Mesenchymal stem cell (in vitro differentiated cells and primary cell): Measurements from ENCODE around the gene VWA1.
A peak's percentile ranks its signal among the peaks of the same experiment; 100 is the strongest.
"Not testable (repeated sequence)": the region's sequence is repeated elsewhere in the genome, so short reads cannot be mapped to it uniquely, and the experiment has no call there.

ENCODE experiments used
- DNase-seq: peaks from one replicate; pipeline ENCODE4 v3.0.0-alpha.2; 2013
- H2AFZ ChIP-seq: one replicate; pipeline ENCODE4 v1.6.1; 2013; ENCODE audit warnings: low read depth, mild to moderate bottlenecking, control low read depth, inconsistent platforms, low read length, moderate library complexity
- H2AK5ac ChIP-seq: 2 replicates; pipeline ENCODE4 v1.6.1; 2013; ENCODE audit warnings: low read length, moderate library complexity, mild to moderate bottlenecking, inconsistent platforms; ENCODE audit not compliant: severe bottlenecking
- H2BK120ac ChIP-seq: one replicate; pipeline ENCODE4 v1.6.1; 2013; ENCODE audit warnings: low read depth, mild to moderate bottlenecking, inconsistent platforms, low read length, moderate library complexity
- H2BK12ac ChIP-seq, 2 experiments: one replicate each; pipeline ENCODE4 v1.6.1; 2013; ENCODE audit warnings: inconsistent platforms in 2 of 2, low read length in 2 of 2, mild to moderate bottlenecking in 2 of 2, moderate library complexity in 2 of 2, control low read depth in 1 of 2
- H2BK15ac ChIP-seq: one replicate; pipeline ENCODE4 v1.6.1; 2013; ENCODE audit warnings: mild to moderate bottlenecking, low read depth, inconsistent platforms; ENCODE audit not compliant: poor library complexity, severe bottlenecking
- H2BK5ac ChIP-seq: 2 replicates; pipeline ENCODE4 v1.6.1; 2013; ENCODE audit warnings: low read depth, mild to moderate bottlenecking, low read length, control low read depth, inconsistent platforms; ENCODE audit not compliant: poor library complexity, severe bottlenecking
- H3K14ac ChIP-seq, 2 experiments: one replicate each; pipeline ENCODE4 v1.6.1; 2013; ENCODE audit warnings: inconsistent platforms in 2 of 2, low read length in 2 of 2, control low read depth in 1 of 2, mild to moderate bottlenecking in 1 of 2, moderate library complexity in 1 of 2
- H3K18ac ChIP-seq, 2 experiments: one replicate each; pipeline ENCODE4 v1.6.1; 2013; ENCODE audit warnings: inconsistent platforms in 2 of 2, low read length in 2 of 2, control low read depth in 1 of 2, low read depth in 1 of 2, mild to moderate bottlenecking in 1 of 2
- H3K23ac ChIP-seq, 2 experiments: one replicate each; pipeline ENCODE4 v1.6.1; 2013; ENCODE audit warnings: inconsistent platforms in 2 of 2, low read length in 2 of 2, mild to moderate bottlenecking in 2 of 2, moderate library complexity in 2 of 2, control low read depth in 1 of 2
- H3K27ac ChIP-seq: 2 replicates; pipeline ENCODE4 v1.5.1; 2013; ENCODE audit warnings: mild to moderate bottlenecking, moderate library complexity, low read length, control low read depth, inconsistent platforms; ENCODE audit not compliant: poor library complexity, severe bottlenecking
- H3K27me3 ChIP-seq, 2 experiments: 2 replicates each; pipeline versions ENCODE4 v1.6.1 to v1.7.0; 2013; ENCODE audit warnings: low read length in 2 of 2, mild to moderate bottlenecking in 2 of 2, moderate library complexity in 2 of 2, control low read depth in 1 of 2, inconsistent platforms in 1 of 2; ENCODE audit not compliant: control insufficient read depth in 1 of 2, insufficient read depth in 1 of 2
- H3K36me3 ChIP-seq, 2 experiments: 2 replicates each; pipeline versions ENCODE4 v1.6.1 to v1.7.0; 2013; ENCODE audit warnings: low read length in 2 of 2, control low read depth in 1 of 2, inconsistent platforms in 1 of 2, low read depth in 1 of 2, mild to moderate bottlenecking in 1 of 2; ENCODE audit not compliant: insufficient read depth in 2 of 2, control insufficient read depth in 1 of 2
- H3K4ac ChIP-seq, 2 experiments: one replicate each; pipeline ENCODE4 v1.6.1; 2013; ENCODE audit warnings: inconsistent platforms in 2 of 2, low read length in 2 of 2, mild to moderate bottlenecking in 2 of 2, moderate library complexity in 2 of 2, control low read depth in 1 of 2, low read depth in 1 of 2
- H3K4me1 ChIP-seq: 2 replicates; pipeline ENCODE4 v1.6.1; 2013; ENCODE audit warnings: low read depth, low read length, control low read depth; ENCODE audit not compliant: control insufficient read depth, insufficient read depth
- H3K4me2 ChIP-seq: 2 replicates; pipeline ENCODE4 v1.6.1; 2013; ENCODE audit warnings: low read length, mild to moderate bottlenecking, inconsistent platforms; ENCODE audit not compliant: poor library complexity, severe bottlenecking
- H3K4me3 ChIP-seq, 2 experiments: 2 replicates each; pipeline versions ENCODE4 v1.5.1 to v1.7.0; 2013; ENCODE audit warnings: low read length in 2 of 2, mild to moderate bottlenecking in 2 of 2, control low read depth in 1 of 2, low read depth in 1 of 2; ENCODE audit not compliant: insufficient read depth in 1 of 2
- H3K79me1 ChIP-seq: replicated peaks from 2 replicates; pipeline ENCODE4 v1.6.1; 2013; ENCODE audit warnings: mild to moderate bottlenecking, control low read depth, low read length, inconsistent platforms; ENCODE audit not compliant: poor library complexity, severe bottlenecking
- H3K9ac ChIP-seq: 2 replicates; pipeline ENCODE4 v1.7.0; 2013; ENCODE audit warnings: mild to moderate bottlenecking, low read length, moderate library complexity
- H3K9me3 ChIP-seq: 2 replicates; pipeline ENCODE4 v1.7.0; 2013; ENCODE audit warnings: mild to moderate bottlenecking, low read length; ENCODE audit not compliant: control insufficient read depth
- H4K8ac ChIP-seq: one replicate; pipeline ENCODE4 v1.6.1; 2013; ENCODE audit warnings: inconsistent platforms, mild to moderate bottlenecking, low read length, moderate library complexity
- H4K91ac ChIP-seq: one replicate; pipeline ENCODE4 v1.6.1; 2013; ENCODE audit warnings: mild to moderate bottlenecking, low read length, inconsistent platforms
- WGBS: methylation state at CpG from one replicate; pipeline ENCODE4 v1.1.7; 2013; ENCODE audit warnings: mixed read lengths; 5-methylcytosine and 5-hydroxymethylcytosine counted together

VWA1 gene

GRCh38 chr1:1402901-1403392, 32.5 kb upstream of the VWA1 start:
- not testable (repeated sequence) for H3K18ac ChIP-seq, H3K27me3 ChIP-seq, H3K14ac ChIP-seq, H3K9me3 ChIP-seq, H2BK15ac ChIP-seq, H4K91ac ChIP-seq, H2AFZ ChIP-seq, H3K23ac ChIP-seq, H3K4ac ChIP-seq, H3K4me2 ChIP-seq, H3K27ac ChIP-seq, H2AK5ac ChIP-seq, H3K4me3 ChIP-seq, H2BK120ac ChIP-seq, H2BK5ac ChIP-seq, H2BK12ac ChIP-seq, H4K8ac ChIP-seq, H3K79me1 ChIP-seq, H3K9ac ChIP-seq, DNase-seq
- WGBS, result over 99% methylated on average over 7 of the region's 9 CpGs
- peaks cover 36% of the 10 kb centered on the region for H3K4me1 ChIP-seq
- peaks cover 50 to 55% of the 10 kb centered on the region in 2 experiments for H3K36me3 ChIP-seq

- Histone ChIP-seq H3K27ac (no peak overlapping the region), H3K18ac (no peak overlapping the region), H2BK12ac (no peak overlapping the region), H2BK15ac (no peak overlapping the region), H3K36me3 (peaks cover 49 to 54% of the 10 kb centered on the region in 2 experiments), H3K79me1 (peaks cover 6% of the 10 kb centered on the region), H2BK120ac (no peak overlapping the region), H3K4ac (no peak overlapping the region), H4K91ac (no peak overlapping the region), H2BK5ac (no peak overlapping the region), H3K9ac (no peak overlapping the region), H2AK5ac (no peak overlapping the region), H3K27me3 (no peaks in the 10 kb centered on the region), H3K14ac (no peak overlapping the region), H4K8ac (no peak overlapping the region), H3K9me3 (no peaks in the 10 kb centered on the region), H3K4me1 (peaks cover 36% of the 10 kb centered on the region), H2AFZ (no peak overlapping the region), H3K4me2 (no peak overlapping the region), H3K4me3 (no peak overlapping the region), H3K23ac (no peak overlapping the region)
- DNase-seq, result no peak
- whole genome bisulfite sequencing, result 93% methylated on average over 7 of the region's 7 CpGs
Observed at GRCh38 chr1:1403653-1404052, 31.8 kb upstream of the VWA1 start.

GRCh38 chr1:1406101-1406820, 29.2 kb upstream of the VWA1 start:
- Histone ChIP-seq H2AK5ac (no peak overlapping the region), H3K36me3 (peaks cover 39 to 47% of the 10 kb centered on the region in 2 experiments), H3K18ac (peak overlapping the region in 1 of 2 experiments; percentile 98), H3K4me1 (peaks cover 23% of the 10 kb centered on the region), H3K27me3 (no peaks in the 10 kb centered on the region), H4K8ac (peak overlapping the region; percentile 100), H3K27ac (no peak overlapping the region), H3K4me3 (peak overlapping the region; percentile 91 to 95), H3K4me2 (peak overlapping the region; percentile 93), H3K79me1 (peaks cover 13% of the 10 kb centered on the region), H2BK15ac (no peak overlapping the region), H2BK5ac (no peak overlapping the region), H3K23ac (no peak overlapping the region), H3K14ac (no peak overlapping the region), H3K9ac (peak overlapping the region; percentile 94), H3K4ac (peak overlapping the region; percentile 72 to 98), H2BK120ac (no peak overlapping the region), H2BK12ac (no peak overlapping the region), H3K9me3 (no peaks in the 10 kb centered on the region), H2AFZ (peak overlapping the region; percentile 66), H4K91ac (peak overlapping the region; percentile 80)
- DNase-seq, result no peak
- 54% methylated on average over 43 of the region's 43 CpGs for WGBS

GRCh38 chr1:1406821-1407635, 28.5 kb upstream of the VWA1 start, which contains the start of gene MRPL20:
TSS of gene MRPL20 (minus strand) at chr1:1407293. CDS start at chr1:1407217, 76 bp downstream.
- under 1% methylated on average over 92 of the region's 98 CpGs for WGBS

More at GRCh38 chr1:1406821-1407635, 28.5 kb upstream of the VWA1 start, which contains the start of gene MRPL20:
- peaks cover 19% of the 10 kb centered on the region for H3K4me1 ChIP-seq
- peak within 1 kb of the TSS; percentile 93 for H3K4me2 ChIP-seq
- H3K14ac ChIP-seq, result peak within 1 kb of the TSS in 1 of 2 experiments; percentile 89
- H3K23ac ChIP-seq, result peak within 1 kb of the TSS in 1 of 2 experiments; percentile 21
- peaks cover 35 to 40% of the 10 kb centered on the region in 2 experiments for H3K36me3 ChIP-seq
- H3K27ac ChIP-seq, result peak within 1 kb of the TSS; percentile 55
- peak within 1 kb of the TSS; percentile 66 for H2AFZ ChIP-seq
- no peaks in the 10 kb centered on the region for H3K9me3 ChIP-seq
- H3K4me3 ChIP-seq, result peak within 1 kb of the TSS; percentile 91 to 95
- peak within 1 kb of the TSS; percentile 94 for H4K91ac ChIP-seq
- peak within 1 kb of the TSS; percentile 94 for H3K9ac ChIP-seq
- H3K18ac ChIP-seq, result peak within 1 kb of the TSS; percentile 92 to 98
- H2BK15ac ChIP-seq, result peak within 1 kb of the TSS; percentile 65
- DNase-seq, result peak; percentile 92
- peaks cover 13% of the 10 kb centered on the region for H3K79me1 ChIP-seq
- no peak within 1 kb of the TSS for H2BK12ac ChIP-seq
- no peaks in the 10 kb centered on the region for H3K27me3 ChIP-seq
- H2AK5ac ChIP-seq, result peak within 1 kb of the TSS; percentile 31
- H2BK120ac ChIP-seq, result peak within 1 kb of the TSS; percentile 87
- peak within 1 kb of the TSS; percentile 100 for H4K8ac ChIP-seq
- H3K4ac ChIP-seq, result peak within 1 kb of the TSS; percentile 72 to 98
- peak within 1 kb of the TSS; percentile 21 for H2BK5ac ChIP-seq
